Body of pancreas (tissue), 4 donors: ENCODE results near the gene PTPN1.

ENCODE experiments used
- CTCF ChIP-seq, 7 experiments: fragments of 450-650 bp in 4 of 7; fragments of 200-600 bp in 3 of 7; sonication (generic) in 3 of 7; IDR thresholded peaks; one replicate each; pipeline ENCODE4 v1.5.1; 2016 to 2019; ENCODE audit warnings: antibody characterized with exemption in 7 of 7
- POLR2A ChIP-seq, 3 donors: fragments of 450-650 bp; IDR thresholded peaks; one replicate each; pipeline ENCODE4 v1.6.1; 2016; ENCODE audit warnings: antibody characterized with exemption in 3 of 3, mild to moderate bottlenecking in 2 of 3

- TF ChIP-seq CTCF (IDR thresholded peaks at IDR 0.05) = no peak
- no peak for TF ChIP-seq POLR2A (IDR thresholded peaks at IDR 0.05)
Measured at GRCh38 chr20:50597406-50597969, 87.3 kb downstream of the PTPN1 start.
